Keratinocyte (primary cell): Measurements from ENCODE around the gene NCOA7.

Experiments
- CTCF ChIP-seq, 3 experiments: IDR thresholded peaks in 1 of 3; conservative IDR thresholded peaks in 1 of 3; optimal IDR thresholded peaks in 1 of 3; 2 replicates in 2 of 3; 3 replicates in 1 of 3; pipeline versions ENCODE3 to v1.5.1; 2011; ENCODE audit warnings: low read length in 3 of 3, mild to moderate bottlenecking in 3 of 3, moderate library complexity in 2 of 3, control low read depth in 1 of 3, inconsistent platforms in 1 of 3; ENCODE audit not compliant: insufficient read depth in 2 of 3; ENCODE audit errors: extremely low read depth in 1 of 3
- EZH2 ChIP-seq: IDR thresholded peaks from one replicate; pipeline ENCODE4 v1.6.1; 2012; ENCODE audit warnings: inconsistent platforms, mild to moderate bottlenecking, low read length, moderate library complexity

- TF ChIP-seq CTCF (optimal IDR thresholded peaks at IDR 0.05 in 1 of 3, IDR thresholded peaks at IDR 0.05 in 1 of 3, conservative IDR thresholded peaks at IDR 0.05 in 1 of 3; ENCODE audit: extremely low read depth in 1 of 3, insufficient read depth in 2 of 3, low read length in 3 of 3) (no peak), EZH2 (no peak)
Measured at GRCh38 chr6:125859727-125860126, 69.0 kb downstream of the NCOA7 start.
